SKM-1 (cell line): ENCODE data around the gene ANG.
"Not testable (repeated sequence)": the region's sequence is repeated elsewhere in the genome, so short reads cannot be mapped to it uniquely, and the experiment has no call there.

Experiments
- DNase-seq: peaks from one replicate; lab custom pipeline; 2025; ENCODE audit not compliant: unreplicated experiment; lab: John Stamatoyannopoulos, UW

Gene ANG

DNA sequence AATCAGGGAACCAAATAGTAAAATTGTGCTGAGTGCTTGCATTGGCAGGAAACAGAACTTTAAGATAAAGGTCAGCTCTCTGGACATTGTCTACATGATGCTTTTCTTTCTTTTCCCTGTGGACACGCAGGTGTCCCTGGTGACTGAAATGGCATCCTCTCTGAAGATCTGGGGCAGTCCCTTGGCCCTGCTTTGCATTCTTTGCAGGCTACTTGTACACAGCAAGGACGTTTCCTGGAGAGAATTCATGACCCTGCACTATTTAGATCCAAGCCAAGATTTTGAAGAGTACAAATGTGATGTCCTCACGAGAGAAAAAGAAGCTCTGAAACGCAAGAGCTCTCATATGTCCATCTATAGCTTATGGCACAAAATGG lies 45.9 kb downstream of the ANG start:
- DNase-seq = no peak

- not testable (repeated sequence) for DNase-seq
Measured at GRCh38 chr14:20738292-20738691, 49.7 kb downstream of the ANG start.

GRCh38 chr14:20742132-20742531 lies 53.6 kb downstream of the ANG start:
- no peak for DNase-seq

GRCh38 chr14:20743556-20743955 lies 55.0 kb downstream of the ANG start:
- no peak for DNase-seq
